ENCODE measurements around the gene BAX. TPM values are rescaled to one million over a fixed set of nuclear protein-coding genes. Genes with fewer than 3 reads are reported as not detected.

Gene BAX
- total and polyA plus RNA-seq, 2 donors (not counting 1 experiment from before 2014, with no cell fraction given): 95.3 to 109 TPM

DNA sequence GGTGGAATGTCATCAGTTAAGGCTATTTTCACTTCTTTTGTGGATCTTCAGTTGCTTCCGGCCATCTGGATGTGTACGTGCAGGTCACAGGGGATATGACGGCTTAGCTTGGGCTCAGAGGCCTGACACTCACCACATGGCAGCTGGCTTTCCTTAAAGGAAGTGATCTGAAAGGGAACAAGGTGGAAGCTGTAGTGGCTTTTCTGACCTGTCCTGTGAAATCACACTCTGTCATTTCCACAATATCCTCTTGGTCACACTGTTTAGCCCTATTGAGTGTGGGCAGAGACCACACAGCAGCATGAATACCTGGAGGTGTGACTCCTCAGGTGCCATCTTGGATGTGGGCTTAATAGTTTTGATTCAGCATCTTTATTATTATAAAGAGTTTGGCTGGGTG is 4.5 kb upstream of the BAX start:
- no peak overlapping the region for H3K4me2 ChIP-seq (replicated peaks; ENCODE audit: low read depth, low read length, poor library complexity, severe bottlenecking)
- no peak overlapping the region for H3K27ac Mint-ChIP-seq
- H3K27me3 ChIP-seq (replicated peaks in 1 of 4; ENCODE audit: control extremely low read depth in 1 of 4, control insufficient read depth in 3 of 4, insufficient read depth in 4 of 4, low read length in 3 of 4): no peaks in the 10 kb centered on the region
- no peak overlapping the region for H3K4me3 Mint-ChIP-seq
- intact Hi-C loops (cut with micrococcal nuclease): no loop called here
- ATAC-seq (ENCODE audit: low read depth) (no peak), DNase-seq (no peak)
- POLR2A ChIA-PET: no interaction called here
- 86% methylated on average over 3 of the region's 3 CpGs for WGBS (ENCODE audit: insufficient coverage)
- no peaks in the 10 kb centered on the region for H3K36me3 ChIP-seq (replicated peaks in 1 of 2; ENCODE audit: control extremely low read depth in 1 of 2, control insufficient read depth in 1 of 2, extremely low read depth in 1 of 2, insufficient read depth in 2 of 2, low read length in 1 of 2)
- peaks cover 9% of the 10 kb centered on the region for H3K9me3 Mint-ChIP-seq (ENCODE audit: insufficient read depth)
- H3K9me3 ChIP-seq (ENCODE audit: control extremely low read depth in 1 of 3, control insufficient read depth in 2 of 3, insufficient read depth in 1 of 3, low read length in 2 of 3): peaks cover 0 to 19% (median 11%) of the 10 kb centered on the region in 3 donors
- H3K27ac ChIP-seq (ENCODE audit: low read length in 2 of 2): no peak overlapping the region
- H4K20me1 ChIP-seq (ENCODE audit: control insufficient read depth, insufficient read depth, low read length, poor library complexity, severe bottlenecking): no peaks in the 10 kb centered on the region
- CTCF ChIA-PET: no interaction called here
- H3K4me3 ChIP-seq (ENCODE audit: control extremely low read depth in 1 of 5, extremely low read depth in 1 of 5, insufficient read depth in 1 of 5, low read depth in 2 of 5, low read length in 4 of 5): no peak overlapping the region
- H3K4me1 ChIP-seq (ENCODE audit: control insufficient read depth in 2 of 2, insufficient read depth in 2 of 2, low read length in 2 of 2): peaks cover under 1 to 8% of the 10 kb centered on the region in 2 donors
- peaks cover 4% of the 10 kb centered on the region for H3K79me2 ChIP-seq (ENCODE audit: control insufficient read depth, insufficient read depth, low read length)
- H3K4me1 Mint-ChIP-seq: peaks cover 5% of the 10 kb centered on the region
- TF ChIP-seq, protein P1, sequence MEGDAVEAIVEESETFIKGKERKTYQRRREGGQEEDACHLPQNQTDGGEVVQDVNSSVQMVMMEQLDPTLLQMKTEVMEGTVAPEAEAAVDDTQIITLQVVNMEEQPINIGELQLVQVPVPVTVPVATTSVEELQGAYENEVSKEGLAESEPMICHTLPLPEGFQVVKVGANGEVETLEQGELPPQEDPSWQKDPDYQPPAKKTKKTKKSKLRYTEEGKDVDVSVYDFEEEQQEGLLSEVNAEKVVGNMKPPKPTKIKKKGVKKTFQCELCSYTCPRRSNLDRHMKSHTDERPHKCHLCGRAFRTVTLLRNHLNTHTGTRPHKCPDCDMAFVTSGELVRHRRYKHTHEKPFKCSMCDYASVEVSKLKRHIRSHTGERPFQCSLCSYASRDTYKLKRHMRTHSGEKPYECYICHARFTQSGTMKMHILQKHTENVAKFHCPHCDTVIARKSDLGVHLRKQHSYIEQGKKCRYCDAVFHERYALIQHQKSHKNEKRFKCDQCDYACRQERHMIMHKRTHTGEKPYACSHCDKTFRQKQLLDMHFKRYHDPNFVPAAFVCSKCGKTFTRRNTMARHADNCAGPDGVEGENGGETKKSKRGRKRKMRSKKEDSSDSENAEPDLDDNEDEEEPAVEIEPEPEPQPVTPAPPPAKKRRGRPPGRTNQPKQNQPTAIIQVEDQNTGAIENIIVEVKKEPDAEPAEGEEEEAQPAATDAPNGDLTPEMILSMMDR (IDR thresholded peaks at IDR 0.05): no peak
- TF ChIP-seq EZH2 (IDR thresholded peaks at IDR 0.05; ENCODE audit: borderline replicate concordance, insufficient read depth, low read depth, low read length, poor library complexity, severe bottlenecking): no peak
- H2AFZ ChIP-seq (ENCODE audit: insufficient read depth, low read depth, low read length, poor library complexity, severe bottlenecking): no peak overlapping the region
- H3K27me3 Mint-ChIP-seq: no peaks in the 10 kb centered on the region
- no peak overlapping the region for H3K9ac ChIP-seq (ENCODE audit: low read length)

DNA sequence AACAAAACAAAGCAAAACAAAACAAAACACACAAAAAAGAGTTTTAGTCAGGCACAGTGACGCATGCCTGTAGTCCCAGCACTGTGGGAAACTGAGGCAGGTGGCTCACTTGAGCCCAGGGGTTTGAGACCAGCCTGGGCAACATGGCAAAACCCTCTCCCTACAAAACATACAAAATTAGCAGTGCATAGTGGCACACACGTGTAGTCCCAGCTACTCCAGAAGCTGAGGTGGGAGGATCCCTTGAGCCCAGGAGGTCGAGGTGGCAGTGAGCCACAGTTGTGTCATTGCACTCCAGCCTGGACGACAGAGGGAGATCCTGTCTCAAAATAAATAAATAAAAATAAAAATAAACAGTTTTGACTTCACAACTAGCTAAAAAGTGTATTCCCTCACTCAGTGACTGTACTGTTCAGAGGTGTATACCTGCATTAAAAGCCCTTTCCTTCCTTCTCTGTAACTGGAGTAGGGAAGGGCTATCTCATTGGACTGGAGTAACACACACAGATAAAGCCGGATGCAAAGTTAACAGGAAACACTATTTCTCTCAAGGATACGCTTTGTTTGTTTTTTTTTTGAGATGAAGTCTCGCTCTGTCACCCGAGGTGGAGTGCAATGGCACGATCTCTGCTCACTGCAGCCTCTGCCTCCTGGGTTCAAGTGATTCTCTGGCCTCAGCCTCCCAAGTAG is 3.7 kb upstream of the BAX start:
- no peak overlapping the region for H3K4me3 ChIP-seq (ENCODE audit: control extremely low read depth in 1 of 5, extremely low read depth in 1 of 5, insufficient read depth in 1 of 5, low read depth in 2 of 5, low read length in 4 of 5)
- ChIA-PET CTCF (interaction anchor here (0.5 to 2.7 kb wide), 2 partner anchors 108 to 164 kb away, joined by 3 to 10 read pairs; no protein-coding TSS in a partner anchor), POLR2A (interaction anchor here (0.7 to 1.4 kb wide), 2 partner anchors 13 to 278 kb away, joined by 3 to 4 read pairs; no protein-coding TSS in a partner anchor)
- TF ChIP-seq, protein P1 (IDR thresholded peaks at IDR 0.05): no peak
- TF ChIP-seq EZH2 (IDR thresholded peaks at IDR 0.05; ENCODE audit: borderline replicate concordance, insufficient read depth, low read depth, low read length, poor library complexity, severe bottlenecking): no peak
- H4K20me1 ChIP-seq (ENCODE audit: control insufficient read depth, insufficient read depth, low read length, poor library complexity, severe bottlenecking): no peaks in the 10 kb centered on the region
- no peak overlapping the region for H3K4me2 ChIP-seq (replicated peaks; ENCODE audit: low read depth, low read length, poor library complexity, severe bottlenecking)
- intact Hi-C loops (cut with micrococcal nuclease): no loop called here
- H3K9ac ChIP-seq (ENCODE audit: low read length): no peak overlapping the region
- H3K27ac Mint-ChIP-seq: no peak overlapping the region
- 86% methylated on average over 7 of the region's 9 CpGs for whole genome bisulfite sequencing (ENCODE audit: insufficient coverage)
- no peaks in the 10 kb centered on the region for H3K27me3 ChIP-seq (replicated peaks in 1 of 4; ENCODE audit: control extremely low read depth in 1 of 4, control insufficient read depth in 3 of 4, insufficient read depth in 4 of 4, low read length in 3 of 4)
- H3K79me2 ChIP-seq (ENCODE audit: control insufficient read depth, insufficient read depth, low read length): peaks cover 12% of the 10 kb centered on the region
- H3K27me3 Mint-ChIP-seq: no peaks in the 10 kb centered on the region
- ATAC-seq (ENCODE audit: low read depth): no peak
- H3K27ac ChIP-seq (ENCODE audit: low read length in 2 of 2): no peak overlapping the region
- peaks cover 12% of the 10 kb centered on the region for H3K4me1 Mint-ChIP-seq
- H2AFZ ChIP-seq (ENCODE audit: insufficient read depth, low read depth, low read length, poor library complexity, severe bottlenecking): no peak overlapping the region
- peaks cover 6 to 16% of the 10 kb centered on the region in 2 donors for H3K4me1 ChIP-seq (ENCODE audit: control insufficient read depth in 2 of 2, insufficient read depth in 2 of 2, low read length in 2 of 2)
- H3K36me3 ChIP-seq (replicated peaks in 1 of 2; ENCODE audit: control extremely low read depth in 1 of 2, control insufficient read depth in 1 of 2, extremely low read depth in 1 of 2, insufficient read depth in 2 of 2, low read length in 1 of 2): no peaks in the 10 kb centered on the region
- H3K9me3 Mint-ChIP-seq (ENCODE audit: insufficient read depth): peaks cover 9% of the 10 kb centered on the region
- DNase-seq: no peak
- H3K4me3 Mint-ChIP-seq: no peak overlapping the region
- H3K9me3 ChIP-seq (ENCODE audit: control extremely low read depth in 1 of 3, control insufficient read depth in 2 of 3, insufficient read depth in 1 of 3, low read length in 2 of 3): peaks cover 0 to 19% (median 11%) of the 10 kb centered on the region in 3 donors
